ENCODE data around the gene ASB1.

ASB1 gene, protein sequence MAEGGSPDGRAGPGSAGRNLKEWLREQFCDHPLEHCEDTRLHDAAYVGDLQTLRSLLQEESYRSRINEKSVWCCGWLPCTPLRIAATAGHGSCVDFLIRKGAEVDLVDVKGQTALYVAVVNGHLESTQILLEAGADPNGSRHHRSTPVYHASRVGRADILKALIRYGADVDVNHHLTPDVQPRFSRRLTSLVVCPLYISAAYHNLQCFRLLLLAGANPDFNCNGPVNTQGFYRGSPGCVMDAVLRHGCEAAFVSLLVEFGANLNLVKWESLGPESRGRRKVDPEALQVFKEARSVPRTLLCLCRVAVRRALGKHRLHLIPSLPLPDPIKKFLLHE

GRCh38 chr2:238426568-238427434, at the start of gene ASB1:
ASB1 (plus strand) TSS chr2:238426927; CDS start chr2:238427071, 144 bp downstream.
- FAIRE-seq (peak; percentile 84), DNase-seq (ENCODE audit: extremely low spot score, insufficient read length, low read depth) (peak; percentile 81)

- no peak for FAIRE-seq
Observed at GRCh38 chr2:238378230-238379095, 48.3 kb upstream of the ASB1 start.

DNA sequence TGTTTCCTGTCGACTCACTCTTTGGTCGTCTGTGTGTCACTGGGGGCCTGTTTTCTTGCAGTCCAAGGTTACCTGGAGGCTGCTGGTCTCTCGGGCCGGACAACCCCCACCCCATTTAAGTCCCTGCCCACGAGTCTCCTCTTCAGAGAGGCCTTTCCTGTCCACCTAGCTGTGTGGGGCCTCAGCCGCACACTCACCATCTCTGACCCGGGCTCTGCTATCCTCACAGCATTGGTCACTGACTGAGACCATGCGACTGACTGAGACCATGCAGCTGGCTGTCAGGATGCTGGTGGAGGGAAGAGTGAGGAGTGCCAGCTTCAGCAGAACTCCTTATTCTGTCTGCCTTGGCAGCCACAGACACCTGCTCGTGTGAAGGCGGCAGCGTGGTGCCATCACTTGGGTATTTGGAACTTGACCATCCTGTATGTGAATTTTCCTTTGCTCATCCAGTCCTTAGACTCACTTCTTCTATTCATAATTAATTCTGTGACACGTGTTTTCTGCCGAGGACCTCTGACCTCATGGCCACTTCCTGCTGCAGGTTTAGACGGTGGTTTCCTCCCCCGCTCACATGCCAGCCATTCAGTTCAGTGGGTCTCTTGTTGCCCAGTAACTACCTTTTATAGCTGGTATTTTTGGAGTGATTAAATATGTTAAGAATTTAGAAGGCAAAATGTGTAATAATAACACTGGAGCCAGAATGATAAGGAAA, 47.5 kb upstream of the ASB1 start:
- DNase-seq (ENCODE audit: extremely low spot score, insufficient read length, low read depth) (no peak), FAIRE-seq (no peak)

More at GRCh38 chr2:238378230-238379095, 48.3 kb upstream of the ASB1 start:
- DNase-seq (ENCODE audit: extremely low spot score, insufficient read length, low read depth): no peak

GRCh38 chr2:238380336-238380735, 46.4 kb upstream of the ASB1 start:
- no peak for FAIRE-seq
- no peak for DNase-seq (ENCODE audit: extremely low spot score, insufficient read length, low read depth)

- no peak for FAIRE-seq
- DNase-seq (ENCODE audit: extremely low spot score, insufficient read length, low read depth): no peak
Observed at GRCh38 chr2:238380785-238381184, 45.9 kb upstream of the ASB1 start.

GRCh38 chr2:238381341-238382115, 45.2 kb upstream of the ASB1 start:
- no peak for DNase-seq (ENCODE audit: extremely low spot score, insufficient read length, low read depth)
- FAIRE-seq: no peak

GRCh38 chr2:238382381-238382781, 44.3 kb upstream of the ASB1 start:
- DNase-seq (ENCODE audit: extremely low spot score, insufficient read length, low read depth): no peak
- FAIRE-seq: no peak

- DNase-seq (ENCODE audit: extremely low spot score, insufficient read length, low read depth) (no peak), FAIRE-seq (no peak)
Observed at GRCh38 chr2:238383135-238383534, 43.6 kb upstream of the ASB1 start.

DNA sequence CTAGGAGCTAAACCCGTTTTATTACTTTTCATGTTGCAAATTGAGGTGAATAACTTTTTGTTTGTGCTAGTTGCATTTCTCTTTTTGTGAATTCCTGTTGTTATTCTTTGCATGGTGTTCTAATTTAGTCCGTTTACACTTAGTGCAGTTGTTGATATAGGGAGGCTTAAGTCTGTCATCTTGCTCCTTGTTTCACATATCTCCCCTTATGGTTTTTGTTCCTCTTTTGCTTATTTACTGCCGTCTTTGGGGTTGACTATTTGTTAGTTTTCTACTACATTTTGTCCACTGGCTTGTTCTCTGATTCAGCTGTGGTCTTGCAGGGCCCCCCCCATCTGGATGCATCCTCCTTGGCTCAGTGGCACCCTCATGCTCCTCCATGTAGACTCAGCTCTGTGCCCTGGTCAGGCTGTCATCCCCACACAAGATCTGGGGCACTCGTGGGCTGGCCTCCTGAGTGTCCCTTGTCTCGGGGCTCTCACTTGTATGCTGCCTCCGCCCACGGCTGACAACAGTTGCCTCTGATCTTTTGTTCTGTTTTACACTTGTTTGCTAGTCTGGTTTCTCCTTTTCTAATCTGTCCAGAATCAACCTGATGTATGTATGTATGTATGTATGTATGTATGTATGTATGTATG, 42.9 kb upstream of the ASB1 start:
- DNase-seq (ENCODE audit: extremely low spot score, insufficient read length, low read depth) (no peak), FAIRE-seq (no peak)

DNA sequence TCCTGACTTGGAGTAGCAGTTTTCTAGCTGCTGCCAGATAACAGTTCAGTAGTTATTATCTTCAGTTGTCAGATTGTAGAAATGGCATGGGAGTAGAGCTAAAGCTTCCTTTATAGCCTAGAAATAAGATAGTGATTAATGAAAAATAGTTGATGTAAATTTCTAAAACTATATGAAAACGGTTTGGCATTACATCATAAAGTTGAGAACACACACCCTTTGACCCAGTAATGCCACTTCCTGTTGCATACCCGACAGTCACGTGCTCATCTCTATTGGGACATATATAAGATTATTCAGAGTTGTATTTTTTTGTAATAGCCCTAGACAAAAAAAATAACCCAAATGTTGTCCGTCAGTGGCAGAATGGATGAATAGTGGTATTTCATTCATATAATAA, 39.4 kb upstream of the ASB1 start:
- FAIRE-seq (no peak), DNase-seq (ENCODE audit: extremely low spot score, insufficient read length, low read depth) (no peak)

GRCh38 chr2:238388794-238389193, 37.9 kb upstream of the ASB1 start:
- FAIRE-seq: no peak
- no peak for DNase-seq (ENCODE audit: extremely low spot score, insufficient read length, low read depth)

- FAIRE-seq (no peak), DNase-seq (ENCODE audit: extremely low spot score, insufficient read length, low read depth) (no peak)
Observed at GRCh38 chr2:238389988-238390589, 36.6 kb upstream of the ASB1 start.

- FAIRE-seq (no peak), DNase-seq (ENCODE audit: extremely low spot score, insufficient read length, low read depth) (no peak)
Observed at GRCh38 chr2:238391042-238391689, 35.6 kb upstream of the ASB1 start.

GRCh38 chr2:238396663-238397062, 30.1 kb upstream of the ASB1 start:
- FAIRE-seq (no peak), DNase-seq (ENCODE audit: extremely low spot score, insufficient read length, low read depth) (no peak)

DNA sequence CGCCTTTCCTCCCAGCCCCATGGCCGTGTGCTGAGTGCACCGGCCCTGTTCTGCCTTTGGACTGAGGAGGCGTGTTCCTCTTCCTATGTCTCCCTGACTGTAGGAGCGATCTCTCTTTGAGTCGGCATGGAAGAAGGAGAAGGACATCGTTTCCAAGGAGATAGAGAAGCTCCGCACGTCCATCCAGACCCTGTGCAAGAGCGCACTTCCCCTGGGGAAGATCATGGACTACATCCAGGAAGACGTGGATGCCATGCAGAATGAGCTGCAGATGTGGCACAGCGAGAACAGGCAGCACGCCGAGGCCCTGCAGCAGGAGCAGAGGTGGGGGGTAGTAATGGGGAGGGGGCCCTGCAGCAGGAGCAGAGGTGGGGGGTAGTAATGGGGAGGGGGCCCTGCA, 29.4 kb upstream of the ASB1 start:
- no peak for FAIRE-seq
- no peak for DNase-seq (ENCODE audit: extremely low spot score, insufficient read length, low read depth)

- DNase-seq (ENCODE audit: extremely low spot score, insufficient read length, low read depth) (no peak), FAIRE-seq (no peak)
Observed at GRCh38 chr2:238398577-238398976, 28.1 kb upstream of the ASB1 start.

- DNase-seq (ENCODE audit: extremely low spot score, insufficient read length, low read depth): no peak
- FAIRE-seq: no peak
Observed at GRCh38 chr2:238399094-238399493, 27.6 kb upstream of the ASB1 start.

- DNase-seq (ENCODE audit: extremely low spot score, insufficient read length, low read depth): no peak
Observed at GRCh38 chr2:238401551-238401950, 25.2 kb upstream of the ASB1 start.

More at GRCh38 chr2:238401551-238401950, 25.2 kb upstream of the ASB1 start:
- no peak for FAIRE-seq
